Measurements from ENCODE around the gene TXNRD1.
A peak's percentile ranks its signal among the peaks of the same experiment; 100 is the strongest.
"Not testable (repeated sequence)": the region's sequence is repeated elsewhere in the genome, so short reads cannot be mapped to it uniquely, and the experiment has no call there.

TXNRD1 gene

GRCh38 chr12:104215638-104216297 lies at the start of gene TXNRD1:
Gene TXNRD1 (plus strand): TSS chr12:104215779. CDS start chr12:104215803, 24 bp downstream.
- peak; percentile 46 for DNase-seq

- DNase-seq, result no peak
Measured at GRCh38 chr12:104165801-104166200, 49.8 kb upstream of the TXNRD1 start.

- no peak for DNase-seq
Measured at GRCh38 chr12:104166465-104166864, 49.1 kb upstream of the TXNRD1 start.

GRCh38 chr12:104167519-104168458 lies 47.8 kb upstream of the TXNRD1 start:
- DNase-seq, result no peak

- no peak for DNase-seq
Measured at GRCh38 chr12:104168596-104168995, 47.0 kb upstream of the TXNRD1 start.

- no peak for DNase-seq
Measured at GRCh38 chr12:104171785-104172569, 43.6 kb upstream of the TXNRD1 start.

- DNase-seq, result no peak
Measured at GRCh38 chr12:104172570-104172947, 43.0 kb upstream of the TXNRD1 start.

- DNase-seq, result not testable (repeated sequence)
Measured at GRCh38 chr12:104173804-104174203, 41.8 kb upstream of the TXNRD1 start.

- DNase-seq, result no peak
Measured at GRCh38 chr12:104175726-104176247, 39.8 kb upstream of the TXNRD1 start.

- DNase-seq, result no peak
Measured at GRCh38 chr12:104177336-104177662, 38.3 kb upstream of the TXNRD1 start.

GRCh38 chr12:104177663-104178501 lies 37.7 kb upstream of the TXNRD1 start:
- peak; percentile 89 for DNase-seq

GRCh38 chr12:104180374-104180773 lies 35.2 kb upstream of the TXNRD1 start:
- no peak for DNase-seq

- peak; percentile 75 for DNase-seq
Measured at GRCh38 chr12:104181313-104181712, 34.3 kb upstream of the TXNRD1 start.

GRCh38 chr12:104182144-104182543 lies 33.4 kb upstream of the TXNRD1 start:
- DNase-seq, result no peak

GRCh38 chr12:104182621-104183378 lies 32.8 kb upstream of the TXNRD1 start:
- no peak for DNase-seq

- DNase-seq, result no peak
Measured at GRCh38 chr12:104183443-104183842, 32.1 kb upstream of the TXNRD1 start.

GRCh38 chr12:104187446-104188155 lies 28.0 kb upstream of the TXNRD1 start:
- no peak for DNase-seq

GRCh38 chr12:104188534-104188933 lies 27.0 kb upstream of the TXNRD1 start:
- no peak for DNase-seq

- DNase-seq, result no peak
Measured at GRCh38 chr12:104189915-104190555, 25.5 kb upstream of the TXNRD1 start.

GRCh38 chr12:104190641-104191176 lies 24.9 kb upstream of the TXNRD1 start:
- DNase-seq, result no peak

All from kidney glomerular epithelial cell (primary cell).